GM12878 (cell line): ENCODE data around the gene ROR2.

ENCODE experiments used
- ASH2L ChIP-seq: fragments of 300-600, 200-600 bp; sonication (generic); IDR thresholded peaks from 2 replicates; pipeline ENCODE4 v1.6.1; 2017; ENCODE audit warnings: low read depth, mild to moderate bottlenecking, borderline replicate concordance
- BMI1 ChIP-seq: fragments of 450-650 bp; IDR thresholded peaks from 2 replicates; pipeline ENCODE4 v1.6.1; 2016; ENCODE audit warnings: mild to moderate bottlenecking, moderate library complexity, borderline replicate concordance
- CEBPB ChIP-seq, 2 experiments: fragments of 150-350 bp in 1 of 2; IDR thresholded peaks; 2 replicates each; pipeline ENCODE4 v1.6.1; 2012 to 2014; ENCODE audit warnings: low read depth in 2 of 2, low read length in 2 of 2, borderline replicate concordance in 1 of 2, inconsistent platforms in 1 of 2
- CEBPZ ChIP-seq: fragments of 150-350 bp; IDR thresholded peaks from 2 replicates; pipeline ENCODE4 v1.6.1; 2016; ENCODE audit warnings: low read depth, low read length
- EZH2 ChIP-seq: IDR thresholded peaks from 2 replicates; pipeline ENCODE4 v1.6.1; 2012; ENCODE audit warnings: low read depth, mild to moderate bottlenecking, control low read depth, inconsistent platforms, low read length, borderline replicate concordance; ENCODE audit not compliant: control insufficient read depth
- GABPA ChIP-seq: IDR thresholded peaks from 2 replicates; pipeline ENCODE4 v1.6.1; 2014; ENCODE audit warnings: antibody characterized with exemption, low read depth, mild to moderate bottlenecking, inconsistent platforms
- JUNB ChIP-seq: IDR thresholded peaks from 2 replicates; pipeline ENCODE4 v1.6.1; 2016; ENCODE audit warnings: antibody characterized with exemption, mild to moderate bottlenecking
- MEF2A ChIP-seq: IDR thresholded peaks from 2 replicates; pipeline ENCODE4 v1.6.1; 2011; ENCODE audit warnings: low read depth, mild to moderate bottlenecking, low read length, moderate library complexity; ENCODE audit not compliant: insufficient read depth
- SIN3A ChIP-seq: IDR thresholded peaks from 2 replicates; pipeline ENCODE4 v1.6.1; 2012; ENCODE audit warnings: low read depth, low read length, improper control_type of control experiment
- STAT3 ChIP-seq: IDR thresholded peaks from 2 replicates; pipeline ENCODE4 v1.6.1; 2011; ENCODE audit warnings: low read depth, low read length, improper control_type of control experiment
- YBX1 ChIP-seq: fragments of 450-650 bp; IDR thresholded peaks from 2 replicates; pipeline ENCODE4 v1.6.1; 2016; ENCODE audit warnings: antibody characterized with exemption
- TF ChIP-seq, protein P1 (sequence below), 3 experiments: IDR thresholded peaks in 2 of 3; conservative IDR thresholded peaks in 1 of 3; 2 replicates each; pipeline ENCODE4 v1.5.1; 2011; ENCODE audit warnings: low read depth in 3 of 3, low read length in 3 of 3, mild to moderate bottlenecking in 3 of 3, control low read depth in 2 of 3, moderate library complexity in 2 of 3, inconsistent platforms in 1 of 3, mixed read lengths in 1 of 3; ENCODE audit not compliant: control insufficient read depth in 2 of 3, insufficient read depth in 1 of 3; ENCODE audit errors: extremely low read depth in 1 of 3
- TF ChIP-seq, protein P2 (sequence below): fragments of 450-650 bp; IDR thresholded peaks from 2 replicates; pipeline ENCODE4 v1.6.1; 2017; ENCODE audit warnings: mild to moderate bottlenecking, low read depth, inconsistent platforms; ENCODE audit not compliant: poor library complexity, severe bottlenecking

DNA sequence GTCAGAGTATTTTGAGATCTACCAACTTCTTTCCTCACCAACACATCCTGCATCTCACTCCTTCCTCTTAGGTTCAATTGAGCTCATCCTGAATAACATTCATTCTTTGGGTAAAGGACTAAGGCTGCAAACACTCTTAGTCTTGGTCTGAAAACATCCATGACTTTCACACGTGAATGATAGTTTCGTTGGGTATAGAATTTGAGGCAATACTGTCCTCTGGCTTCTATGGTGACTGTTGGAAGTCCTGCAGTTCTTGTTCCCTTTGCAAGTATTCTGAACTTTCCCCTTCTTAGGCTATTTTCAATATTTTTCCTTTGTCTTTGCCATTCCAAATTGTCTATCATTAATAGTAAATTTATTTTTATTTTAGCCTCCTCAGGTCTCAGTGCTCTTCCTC lies 185.4 kb downstream of the ROR2 start:
- TF ChIP-seq JUNB (no peak), SIN3A (no peak), ASH2L (no peak), BMI1 (no peak), EZH2 (no peak), CEBPZ (no peak), CEBPB (IDR thresholded peaks at IDR 0.05; ENCODE audit: borderline replicate concordance in 1 of 2, low read depth in 2 of 2, low read length in 2 of 2) (no peak), MEF2A (no peak), GABPA (no peak), YBX1 (no peak), STAT3 (no peak)
- TF ChIP-seq, protein P1, sequence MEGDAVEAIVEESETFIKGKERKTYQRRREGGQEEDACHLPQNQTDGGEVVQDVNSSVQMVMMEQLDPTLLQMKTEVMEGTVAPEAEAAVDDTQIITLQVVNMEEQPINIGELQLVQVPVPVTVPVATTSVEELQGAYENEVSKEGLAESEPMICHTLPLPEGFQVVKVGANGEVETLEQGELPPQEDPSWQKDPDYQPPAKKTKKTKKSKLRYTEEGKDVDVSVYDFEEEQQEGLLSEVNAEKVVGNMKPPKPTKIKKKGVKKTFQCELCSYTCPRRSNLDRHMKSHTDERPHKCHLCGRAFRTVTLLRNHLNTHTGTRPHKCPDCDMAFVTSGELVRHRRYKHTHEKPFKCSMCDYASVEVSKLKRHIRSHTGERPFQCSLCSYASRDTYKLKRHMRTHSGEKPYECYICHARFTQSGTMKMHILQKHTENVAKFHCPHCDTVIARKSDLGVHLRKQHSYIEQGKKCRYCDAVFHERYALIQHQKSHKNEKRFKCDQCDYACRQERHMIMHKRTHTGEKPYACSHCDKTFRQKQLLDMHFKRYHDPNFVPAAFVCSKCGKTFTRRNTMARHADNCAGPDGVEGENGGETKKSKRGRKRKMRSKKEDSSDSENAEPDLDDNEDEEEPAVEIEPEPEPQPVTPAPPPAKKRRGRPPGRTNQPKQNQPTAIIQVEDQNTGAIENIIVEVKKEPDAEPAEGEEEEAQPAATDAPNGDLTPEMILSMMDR (IDR thresholded peaks at IDR 0.05 in 2 of 3, conservative IDR thresholded peaks at IDR 0.05 in 1 of 3; ENCODE audit: control insufficient read depth in 2 of 3, extremely low read depth in 1 of 3, insufficient read depth in 1 of 3, low read depth in 3 of 3, low read length in 3 of 3) = no peak
- TF ChIP-seq, protein P2, sequence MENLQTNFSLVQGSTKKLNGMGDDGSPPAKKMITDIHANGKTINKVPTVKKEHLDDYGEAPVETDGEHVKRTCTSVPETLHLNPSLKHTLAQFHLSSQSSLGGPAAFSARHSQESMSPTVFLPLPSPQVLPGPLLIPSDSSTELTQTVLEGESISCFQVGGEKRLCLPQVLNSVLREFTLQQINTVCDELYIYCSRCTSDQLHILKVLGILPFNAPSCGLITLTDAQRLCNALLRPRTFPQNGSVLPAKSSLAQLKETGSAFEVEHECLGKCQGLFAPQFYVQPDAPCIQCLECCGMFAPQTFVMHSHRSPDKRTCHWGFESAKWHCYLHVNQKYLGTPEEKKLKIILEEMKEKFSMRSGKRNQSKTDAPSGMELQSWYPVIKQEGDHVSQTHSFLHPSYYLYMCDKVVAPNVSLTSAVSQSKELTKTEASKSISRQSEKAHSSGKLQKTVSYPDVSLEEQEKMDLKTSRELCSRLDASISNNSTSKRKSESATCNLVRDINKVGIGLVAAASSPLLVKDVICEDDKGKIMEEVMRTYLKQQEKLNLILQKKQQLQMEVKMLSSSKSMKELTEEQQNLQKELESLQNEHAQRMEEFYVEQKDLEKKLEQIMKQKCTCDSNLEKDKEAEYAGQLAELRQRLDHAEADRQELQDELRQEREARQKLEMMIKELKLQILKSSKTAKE = no peak
